IPS-NIHi7 (cell line): Measurements from ENCODE around the gene FRMPD2.
"Not testable (repeated sequence)": the region's sequence is repeated elsewhere in the genome, so short reads cannot be mapped to it uniquely, and the experiment has no call there.

Experiments
- DNase-seq: peaks from one replicate; pipeline ENCODE4 v3.0.0; 2012; ENCODE audit warnings: mixed read lengths; ENCODE audit errors: extremely low spot score

FRMPD2 gene

GRCh38 chr10:48288661-48289060 lies 14.2 kb upstream of the FRMPD2 start:
- DNase-seq: no peak

GRCh38 chr10:48287417-48288391 lies 13.2 kb upstream of the FRMPD2 start:
- no peak for DNase-seq

- no peak for DNase-seq
Measured at GRCh38 chr10:48286356-48286755, 11.9 kb upstream of the FRMPD2 start.

GRCh38 chr10:48285710-48286109 lies 11.2 kb upstream of the FRMPD2 start:
- DNase-seq: no peak

- no peak for DNase-seq
Measured at GRCh38 chr10:48284811-48285210, 10.3 kb upstream of the FRMPD2 start.

GRCh38 chr10:48284002-48284546 lies 9.6 kb upstream of the FRMPD2 start:
- no peak for DNase-seq

- DNase-seq: no peak
Measured at GRCh38 chr10:48282829-48283228, 8.3 kb upstream of the FRMPD2 start.

GRCh38 chr10:48281697-48282096 lies 7.2 kb upstream of the FRMPD2 start:
- DNase-seq: not testable (repeated sequence)

- no peak for DNase-seq
Measured at GRCh38 chr10:48279081-48279751, 4.7 kb upstream of the FRMPD2 start.

- no peak for DNase-seq
Measured at GRCh38 chr10:48277093-48277492, 2.6 kb upstream of the FRMPD2 start.

- DNase-seq: no peak
Measured at GRCh38 chr10:48273741-48274140, 755 bp downstream of the FRMPD2 start.

- DNase-seq: no peak
Measured at GRCh38 chr10:48272682-48273081, 1.8 kb downstream of the FRMPD2 start.

GRCh38 chr10:48271047-48271730 lies 3.3 kb downstream of the FRMPD2 start:
- no peak for DNase-seq

- no peak for DNase-seq
Measured at GRCh38 chr10:48266528-48266927, 8.0 kb downstream of the FRMPD2 start.

- DNase-seq: no peak
Measured at GRCh38 chr10:48258105-48258504, 16.4 kb downstream of the FRMPD2 start.

- no peak for DNase-seq
Measured at GRCh38 chr10:48257407-48257961, 17.0 kb downstream of the FRMPD2 start.

GRCh38 chr10:48255722-48256121 lies 18.8 kb downstream of the FRMPD2 start:
- DNase-seq: no peak

GRCh38 chr10:48254750-48255512 lies 19.6 kb downstream of the FRMPD2 start:
- DNase-seq: no peak

GRCh38 chr10:48253970-48254657 lies 20.4 kb downstream of the FRMPD2 start:
- no peak for DNase-seq

GRCh38 chr10:48252354-48252650 lies 22.2 kb downstream of the FRMPD2 start:
- DNase-seq: no peak
